HepG2 (cell line): ENCODE results near the gene LUZP1. TPM values are rescaled to one million over a fixed set of nuclear protein-coding genes. Genes with fewer than 3 reads are reported as not detected.

ENCODE experiments used
- NR2F1 ChIP-seq, 2 experiments: fragments of 450-650 bp in 1 of 2; formaldehyde crosslinking in 1 of 2; IDR thresholded peaks; 2 replicates each; pipeline versions ENCODE4 v1.5.0 to v1.6.1; 2016 to 2020; ENCODE audit warnings: mild to moderate bottlenecking in 1 of 2, missing compliant biosample characterization in 1 of 2, missing genetic modification reagents in 1 of 2, moderate library complexity in 1 of 2
- PAWR ChIP-seq: sonication (generic); formaldehyde crosslinking; IDR thresholded peaks from 2 replicates; pipeline ENCODE4 v1.4.0; 2020; ENCODE audit warnings: missing genetic modification reagents, mild to moderate bottlenecking, borderline replicate concordance
- TCF12 ChIP-seq, 2 experiments: fragments of 450-650 bp in 1 of 2; sonication (generic) in 1 of 2; formaldehyde crosslinking in 1 of 2; IDR thresholded peaks; 2 replicates each; pipeline versions ENCODE4 v1.6.1 to v1.8.0; 2017 to 2022; ENCODE audit warnings: antibody characterized with exemption in 1 of 2, mild to moderate bottlenecking in 1 of 2, missing genetic modification reagents in 1 of 2, moderate library complexity in 1 of 2
- ZNF136 ChIP-seq: sonication (generic); formaldehyde crosslinking; IDR thresholded peaks from 2 replicates; pipeline ENCODE4 v1.8.1; 2022; ENCODE audit warnings: low read depth, mild to moderate bottlenecking, moderate library complexity, missing genetic modification reagents
- ZNF605 ChIP-seq: sonication (generic); formaldehyde crosslinking; IDR thresholded peaks from 2 replicates; pipeline ENCODE4 v1.8.0; 2022; ENCODE audit warnings: mild to moderate bottlenecking, missing genetic modification reagents
- polyA plus RNA-seq, 8 experiments: library from polyadenylated mRNA; depleted of rRNA in 3 of 8; stranded (reverse) in 7 of 8; unstranded in 1 of 8; fragments of >200 nt; fragmentation: Illumina TruSeq in 4 of 8; extraction: Trizol in 4 of 8; gene quantifications; 2 replicates each; pipeline versions ENCODE4 v1.2.1 to v1.2.3, GENCODE V29; 2011 to 2016; ENCODE audit warnings: low read depth in 4 of 8, missing spikeins in 1 of 8, mixed read lengths in 1 of 8; ENCODE audit not compliant: insufficient read depth in 1 of 8
- total RNA-seq, 5 experiments: library from RNA; depleted of rRNA; stranded (reverse); fragments of >200 nt; fragmentation: Illumina TruSeq; extraction: Trizol; gene quantifications; 2 replicates each; pipeline ENCODE4 v1.2.3, GENCODE V29; 2016; ENCODE audit warnings: low read depth in 1 of 5
- TF ChIP-seq, protein P1 (sequence below): IDR thresholded peaks from 2 replicates; pipeline ENCODE4 v1.6.1; 2016; ENCODE audit warnings: missing compliant biosample characterization, missing genetic modification reagents, borderline replicate concordance
- TF ChIP-seq, protein P2 (sequence below), 2 experiments: fragments of 450-650 bp in 1 of 2; sonication (generic) in 1 of 2; formaldehyde crosslinking in 1 of 2; IDR thresholded peaks; 2 replicates each; pipeline versions ENCODE4 v1.6.1 to v1.8.0; 2016 to 2022; ENCODE audit warnings: antibody characterized with exemption in 1 of 2, mild to moderate bottlenecking in 1 of 2, missing genetic modification reagents in 1 of 2
- TF ChIP-seq, protein P3 (sequence below): sonication (generic); formaldehyde crosslinking; IDR thresholded peaks from 2 replicates; pipeline ENCODE4 v1.4.0; 2020; ENCODE audit warnings: missing genetic modification reagents
- TF ChIP-seq, protein P4 (sequence below): sonication (generic); formaldehyde crosslinking; IDR thresholded peaks from 2 replicates; pipeline ENCODE4 v1.8.0; 2022; ENCODE audit warnings: missing genetic modification reagents, low read depth, mild to moderate bottlenecking, borderline replicate concordance
- TF ChIP-seq, protein P5 (sequence below): sonication (generic); formaldehyde crosslinking; IDR thresholded peaks from 2 replicates; pipeline ENCODE4 v1.5.1; 2020; ENCODE audit warnings: mild to moderate bottlenecking, moderate library complexity, missing genetic modification reagents
- TF ChIP-seq, protein P6 (sequence below): IDR thresholded peaks from 2 replicates; pipeline ENCODE4 v1.6.1; 2016

Gene LUZP1
- total and polyA plus RNA-seq, 2 of the 13 experiments (the other 11 are each of a cell fraction or from before 2014, with no cell fraction given): 6.9 to 12.7 TPM

DNA sequence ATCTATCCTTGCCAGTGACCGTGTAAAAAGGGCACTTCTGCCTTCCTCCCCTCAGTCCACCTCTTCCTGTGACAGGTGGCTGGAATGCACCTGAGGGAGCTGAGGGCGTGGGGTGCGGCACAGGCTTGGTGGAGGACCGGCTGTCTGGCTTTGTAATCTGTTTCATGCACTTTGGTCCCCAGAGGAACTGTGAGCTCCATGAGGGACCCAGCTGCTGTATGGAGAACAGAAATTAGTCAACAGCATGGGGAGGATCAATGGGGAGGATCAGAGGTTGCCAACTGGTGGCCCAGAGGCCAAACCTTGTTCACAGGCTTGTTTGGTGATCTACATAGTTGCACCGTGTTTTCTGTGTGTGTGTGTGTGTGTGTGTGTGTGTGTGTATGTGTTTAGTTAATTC lies 19.0 kb upstream of the LUZP1 start (continued):
- TF ChIP-seq, protein P1, sequence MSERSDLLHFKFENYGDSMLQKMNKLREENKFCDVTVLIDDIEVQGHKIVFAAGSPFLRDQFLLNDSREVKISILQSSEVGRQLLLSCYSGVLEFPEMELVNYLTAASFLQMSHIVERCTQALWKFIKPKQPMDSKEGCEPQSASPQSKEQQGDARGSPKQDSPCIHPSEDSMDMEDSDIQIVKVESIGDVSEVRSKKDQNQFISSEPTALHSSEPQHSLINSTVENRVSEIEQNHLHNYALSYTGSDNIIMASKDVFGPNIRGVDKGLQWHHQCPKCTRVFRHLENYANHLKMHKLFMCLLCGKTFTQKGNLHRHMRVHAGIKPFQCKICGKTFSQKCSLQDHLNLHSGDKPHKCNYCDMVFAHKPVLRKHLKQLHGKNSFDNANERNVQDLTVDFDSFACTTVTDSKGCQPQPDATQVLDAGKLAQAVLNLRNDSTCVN (CRISPR knock-in tag): no peak
- TF ChIP-seq, protein P2, sequence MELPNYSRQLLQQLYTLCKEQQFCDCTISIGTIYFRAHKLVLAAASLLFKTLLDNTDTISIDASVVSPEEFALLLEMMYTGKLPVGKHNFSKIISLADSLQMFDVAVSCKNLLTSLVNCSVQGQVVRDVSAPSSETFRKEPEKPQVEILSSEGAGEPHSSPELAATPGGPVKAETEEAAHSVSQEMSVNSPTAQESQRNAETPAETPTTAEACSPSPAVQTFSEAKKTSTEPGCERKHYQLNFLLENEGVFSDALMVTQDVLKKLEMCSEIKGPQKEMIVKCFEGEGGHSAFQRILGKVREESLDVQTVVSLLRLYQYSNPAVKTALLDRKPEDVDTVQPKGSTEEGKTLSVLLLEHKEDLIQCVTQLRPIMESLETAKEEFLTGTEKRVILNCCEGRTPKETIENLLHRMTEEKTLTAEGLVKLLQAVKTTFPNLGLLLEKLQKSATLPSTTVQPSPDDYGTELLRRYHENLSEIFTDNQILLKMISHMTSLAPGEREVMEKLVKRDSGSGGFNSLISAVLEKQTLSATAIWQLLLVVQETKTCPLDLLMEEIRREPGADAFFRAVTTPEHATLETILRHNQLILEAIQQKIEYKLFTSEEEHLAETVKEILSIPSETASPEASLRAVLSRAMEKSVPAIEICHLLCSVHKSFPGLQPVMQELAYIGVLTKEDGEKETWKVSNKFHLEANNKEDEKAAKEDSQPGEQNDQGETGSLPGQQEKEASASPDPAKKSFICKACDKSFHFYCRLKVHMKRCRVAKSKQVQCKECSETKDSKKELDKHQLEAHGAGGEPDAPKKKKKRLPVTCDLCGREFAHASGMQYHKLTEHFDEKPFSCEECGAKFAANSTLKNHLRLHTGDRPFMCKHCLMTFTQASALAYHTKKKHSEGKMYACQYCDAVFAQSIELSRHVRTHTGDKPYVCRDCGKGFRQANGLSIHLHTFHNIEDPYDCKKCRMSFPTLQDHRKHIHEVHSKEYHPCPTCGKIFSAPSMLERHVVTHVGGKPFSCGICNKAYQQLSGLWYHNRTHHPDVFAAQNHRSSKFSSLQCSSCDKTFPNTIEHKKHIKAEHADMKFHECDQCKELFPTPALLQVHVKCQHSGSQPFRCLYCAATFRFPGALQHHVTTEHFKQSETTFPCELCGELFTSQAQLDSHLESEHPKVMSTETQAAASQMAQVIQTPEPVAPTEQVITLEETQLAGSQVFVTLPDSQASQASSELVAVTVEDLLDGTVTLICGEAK (IDR thresholded peaks at IDR 0.05): no peak
- TF ChIP-seq, protein P2 (CRISPR knock-in tag; IDR thresholded peaks at IDR 0.05): peak; percentile 60; the same call in 1 of the 2 replicates
- TF ChIP-seq, protein P3, sequence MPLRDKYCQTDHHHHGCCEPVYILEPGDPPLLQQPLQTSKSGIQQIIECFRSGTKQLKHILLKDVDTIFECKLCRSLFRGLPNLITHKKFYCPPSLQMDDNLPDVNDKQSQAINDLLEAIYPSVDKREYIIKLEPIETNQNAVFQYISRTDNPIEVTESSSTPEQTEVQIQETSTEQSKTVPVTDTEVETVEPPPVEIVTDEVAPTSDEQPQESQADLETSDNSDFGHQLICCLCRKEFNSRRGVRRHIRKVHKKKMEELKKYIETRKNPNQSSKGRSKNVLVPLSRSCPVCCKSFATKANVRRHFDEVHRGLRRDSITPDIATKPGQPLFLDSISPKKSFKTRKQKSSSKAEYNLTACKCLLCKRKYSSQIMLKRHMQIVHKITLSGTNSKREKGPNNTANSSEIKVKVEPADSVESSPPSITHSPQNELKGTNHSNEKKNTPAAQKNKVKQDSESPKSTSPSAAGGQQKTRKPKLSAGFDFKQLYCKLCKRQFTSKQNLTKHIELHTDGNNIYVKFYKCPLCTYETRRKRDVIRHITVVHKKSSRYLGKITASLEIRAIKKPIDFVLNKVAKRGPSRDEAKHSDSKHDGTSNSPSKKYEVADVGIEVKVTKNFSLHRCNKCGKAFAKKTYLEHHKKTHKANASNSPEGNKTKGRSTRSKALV (CRISPR knock-in tag): no peak
- no peak for TF ChIP-seq ZNF136
- TF ChIP-seq PAWR (CRISPR knock-in tag): no peak
- TF ChIP-seq TCF12 (IDR thresholded peaks at IDR 0.05): no peak
- peak; percentile 86 for TF ChIP-seq TCF12 (CRISPR knock-in tag; IDR thresholded peaks at IDR 0.05)
- TF ChIP-seq, protein P4, sequence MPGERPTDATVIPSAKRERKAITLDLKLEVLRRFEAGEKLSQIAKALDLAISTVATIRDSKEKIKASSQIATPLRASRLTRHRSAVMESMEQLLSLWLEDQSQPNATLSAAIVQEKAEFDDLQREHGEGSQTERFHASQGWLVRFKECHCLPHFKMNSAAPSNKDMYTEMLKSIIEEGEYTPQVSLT (CRISPR knock-in tag): no peak
- no peak; the same call in 1 of the 2 replicates for TF ChIP-seq ZNF605
- TF ChIP-seq, protein P5, sequence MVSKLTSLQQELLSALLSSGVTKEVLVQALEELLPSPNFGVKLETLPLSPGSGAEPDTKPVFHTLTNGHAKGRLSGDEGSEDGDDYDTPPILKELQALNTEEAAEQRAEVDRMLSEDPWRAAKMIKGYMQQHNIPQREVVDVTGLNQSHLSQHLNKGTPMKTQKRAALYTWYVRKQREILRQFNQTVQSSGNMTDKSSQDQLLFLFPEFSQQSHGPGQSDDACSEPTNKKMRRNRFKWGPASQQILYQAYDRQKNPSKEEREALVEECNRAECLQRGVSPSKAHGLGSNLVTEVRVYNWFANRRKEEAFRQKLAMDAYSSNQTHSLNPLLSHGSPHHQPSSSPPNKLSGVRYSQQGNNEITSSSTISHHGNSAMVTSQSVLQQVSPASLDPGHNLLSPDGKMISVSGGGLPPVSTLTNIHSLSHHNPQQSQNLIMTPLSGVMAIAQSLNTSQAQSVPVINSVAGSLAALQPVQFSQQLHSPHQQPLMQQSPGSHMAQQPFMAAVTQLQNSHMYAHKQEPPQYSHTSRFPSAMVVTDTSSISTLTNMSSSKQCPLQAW: peak; percentile 84
- TF ChIP-seq, protein P6, sequence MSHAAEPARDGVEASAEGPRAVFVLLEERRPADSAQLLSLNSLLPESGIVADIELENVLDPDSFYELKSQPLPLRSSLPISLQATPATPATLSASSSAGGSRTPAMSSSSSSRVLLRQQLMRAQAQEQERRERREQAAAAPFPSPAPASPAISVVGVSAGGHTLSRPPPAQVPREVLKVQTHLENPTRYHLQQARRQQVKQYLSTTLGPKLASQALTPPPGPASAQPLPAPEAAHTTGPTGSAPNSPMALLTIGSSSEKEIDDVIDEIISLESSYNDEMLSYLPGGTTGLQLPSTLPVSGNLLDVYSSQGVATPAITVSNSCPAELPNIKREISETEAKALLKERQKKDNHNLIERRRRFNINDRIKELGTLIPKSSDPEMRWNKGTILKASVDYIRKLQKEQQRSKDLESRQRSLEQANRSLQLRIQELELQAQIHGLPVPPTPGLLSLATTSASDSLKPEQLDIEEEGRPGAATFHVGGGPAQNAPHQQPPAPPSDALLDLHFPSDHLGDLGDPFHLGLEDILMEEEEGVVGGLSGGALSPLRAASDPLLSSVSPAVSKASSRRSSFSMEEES (CRISPR knock-in tag): peak; percentile 68; the same call in 1 of the 2 replicates
- TF ChIP-seq NR2F1 (CRISPR knock-in tag; IDR thresholded peaks at IDR 0.05): peak; percentile 72 to 85
